ENCODE data around the gene UGT2A3. TPM values are rescaled to one million over a fixed set of nuclear protein-coding genes. Genes with fewer than 3 reads are reported as not detected.
"Not testable (repeated sequence)": the region's sequence is repeated elsewhere in the genome, so short reads cannot be mapped to it uniquely, and the experiment has no call there.

UGT2A3 gene
- 100 to 1,000 TPM in 1 of 3 donors, 10 to 100 TPM in 2; 86.3 to 187 (median 87.1) TPM for polyA plus RNA-seq (ENCODE audit: insufficient read length in 3 of 3)

- DNase-seq (ENCODE audit: low read depth in 3 of 3, low spot score in 2 of 3), result no peak
These were observed at the start of gene UGT2A3 for GRCh38 chr4:68951078-68951805. TSS of gene UGT2A3 (minus strand) at chr4:68951804. CDS start at chr4:68951760, 44 bp downstream.

GRCh38 chr4:68997040-68997439, 45.4 kb upstream of the UGT2A3 start:
- no peak for DNase-seq (ENCODE audit: low read depth in 3 of 3, low spot score in 2 of 3)

- DNase-seq (ENCODE audit: low read depth in 3 of 3, low spot score in 2 of 3), result no peak
These were observed 43.7 kb upstream of the UGT2A3 start for GRCh38 chr4:68995292-68995691.

- DNase-seq (ENCODE audit: low read depth in 3 of 3, low spot score in 2 of 3), result no peak
These were observed 35.4 kb upstream of the UGT2A3 start for GRCh38 chr4:68987007-68987406.

GRCh38 chr4:68985442-68985841, 33.8 kb upstream of the UGT2A3 start:
- no peak for DNase-seq (ENCODE audit: low read depth in 3 of 3, low spot score in 2 of 3)

GRCh38 chr4:68984947-68985346, 33.3 kb upstream of the UGT2A3 start:
- DNase-seq (ENCODE audit: low read depth in 3 of 3, low spot score in 2 of 3), result no peak

GRCh38 chr4:68963374-68963773, 11.8 kb upstream of the UGT2A3 start:
- DNase-seq (ENCODE audit: low read depth in 3 of 3, low spot score in 2 of 3), result no peak

- no peak for DNase-seq (ENCODE audit: low read depth in 3 of 3, low spot score in 2 of 3)
These were observed 11.3 kb upstream of the UGT2A3 start for GRCh38 chr4:68962868-68963267.

- DNase-seq (ENCODE audit: low read depth in 3 of 3, low spot score in 2 of 3), result no peak
These were observed 8.9 kb upstream of the UGT2A3 start for GRCh38 chr4:68960294-68961163.

GRCh38 chr4:68959085-68959484, 7.5 kb upstream of the UGT2A3 start:
- not testable (repeated sequence) for DNase-seq (ENCODE audit: low read depth in 3 of 3, low spot score in 2 of 3)

GRCh38 chr4:68954126-68954525, 2.5 kb upstream of the UGT2A3 start:
- DNase-seq (ENCODE audit: low read depth in 3 of 3, low spot score in 2 of 3), result no peak

GRCh38 chr4:68953056-68953596, 1.5 kb upstream of the UGT2A3 start:
- no peak for DNase-seq (ENCODE audit: low read depth in 3 of 3, low spot score in 2 of 3)

- no peak for DNase-seq (ENCODE audit: low read depth in 3 of 3, low spot score in 2 of 3)
These were observed 392 bp upstream of the UGT2A3 start for GRCh38 chr4:68951806-68952585.

- DNase-seq (ENCODE audit: low read depth in 3 of 3, low spot score in 2 of 3), result no peak
These were observed 1.6 kb downstream of the UGT2A3 start for GRCh38 chr4:68950033-68950432.

- DNase-seq (ENCODE audit: low read depth in 3 of 3, low spot score in 2 of 3), result no peak
These were observed 2.6 kb downstream of the UGT2A3 start for GRCh38 chr4:68948985-68949384.

- no peak for DNase-seq (ENCODE audit: low read depth in 3 of 3, low spot score in 2 of 3)
These were observed 3.4 kb downstream of the UGT2A3 start for GRCh38 chr4:68948044-68948743.

- DNase-seq (ENCODE audit: low read depth in 3 of 3, low spot score in 2 of 3), result no peak
These were observed 22.4 kb downstream of the UGT2A3 start for GRCh38 chr4:68929076-68929737.

GRCh38 chr4:68927165-68927564, 24.4 kb downstream of the UGT2A3 start:
- DNase-seq (ENCODE audit: low read depth in 3 of 3, low spot score in 2 of 3), result no peak

GRCh38 chr4:68922202-68922601, 29.4 kb downstream of the UGT2A3 start:
- DNase-seq (ENCODE audit: low read depth in 3 of 3, low spot score in 2 of 3), result not testable (repeated sequence)

GRCh38 chr4:68921051-68921450, 30.6 kb downstream of the UGT2A3 start:
- DNase-seq (ENCODE audit: low read depth in 3 of 3, low spot score in 2 of 3), result no peak
